Duodenal mucosa (tissue), 2 donors: ENCODE data around the gene VWA5B1.
A peak's percentile ranks its signal among the peaks of the same experiment; 100 is the strongest.

Experiments
- H3K27ac ChIP-seq: one replicate; pipeline ENCODE4 v1.7.0; 2013; ENCODE audit warnings: low read depth, low read length
- H3K27me3 ChIP-seq, 2 donors: one replicate each; pipeline ENCODE4 v1.7.0; 2013; ENCODE audit warnings: low read length in 2 of 2, control low read depth in 1 of 2; ENCODE audit not compliant: insufficient read depth in 2 of 2, control insufficient read depth in 1 of 2
- H3K36me3 ChIP-seq, 2 donors: one replicate each; pipeline ENCODE4 v1.7.0; 2013; ENCODE audit warnings: low read length in 2 of 2, control low read depth in 1 of 2; ENCODE audit not compliant: insufficient read depth in 2 of 2, control insufficient read depth in 1 of 2
- H3K4me1 ChIP-seq, 2 donors: one replicate each; pipeline ENCODE4 v1.7.0; 2013; ENCODE audit warnings: low read length in 2 of 2, control low read depth in 1 of 2; ENCODE audit not compliant: insufficient read depth in 2 of 2, control insufficient read depth in 1 of 2
- H3K4me3 ChIP-seq, 2 donors: one replicate each; pipeline ENCODE4 v1.7.0; 2013; ENCODE audit warnings: low read length in 2 of 2, low read depth in 1 of 2
- H3K9ac ChIP-seq, 2 donors: one replicate each; pipeline ENCODE4 v1.7.0; 2013; ENCODE audit warnings: low read length in 2 of 2, low read depth in 1 of 2
- H3K9me3 ChIP-seq, 2 donors: one replicate each; pipeline ENCODE4 v1.7.0; 2013; ENCODE audit warnings: low read length in 2 of 2, control low read depth in 1 of 2; ENCODE audit not compliant: control insufficient read depth in 1 of 2

The VWA5B1 gene, protein sequence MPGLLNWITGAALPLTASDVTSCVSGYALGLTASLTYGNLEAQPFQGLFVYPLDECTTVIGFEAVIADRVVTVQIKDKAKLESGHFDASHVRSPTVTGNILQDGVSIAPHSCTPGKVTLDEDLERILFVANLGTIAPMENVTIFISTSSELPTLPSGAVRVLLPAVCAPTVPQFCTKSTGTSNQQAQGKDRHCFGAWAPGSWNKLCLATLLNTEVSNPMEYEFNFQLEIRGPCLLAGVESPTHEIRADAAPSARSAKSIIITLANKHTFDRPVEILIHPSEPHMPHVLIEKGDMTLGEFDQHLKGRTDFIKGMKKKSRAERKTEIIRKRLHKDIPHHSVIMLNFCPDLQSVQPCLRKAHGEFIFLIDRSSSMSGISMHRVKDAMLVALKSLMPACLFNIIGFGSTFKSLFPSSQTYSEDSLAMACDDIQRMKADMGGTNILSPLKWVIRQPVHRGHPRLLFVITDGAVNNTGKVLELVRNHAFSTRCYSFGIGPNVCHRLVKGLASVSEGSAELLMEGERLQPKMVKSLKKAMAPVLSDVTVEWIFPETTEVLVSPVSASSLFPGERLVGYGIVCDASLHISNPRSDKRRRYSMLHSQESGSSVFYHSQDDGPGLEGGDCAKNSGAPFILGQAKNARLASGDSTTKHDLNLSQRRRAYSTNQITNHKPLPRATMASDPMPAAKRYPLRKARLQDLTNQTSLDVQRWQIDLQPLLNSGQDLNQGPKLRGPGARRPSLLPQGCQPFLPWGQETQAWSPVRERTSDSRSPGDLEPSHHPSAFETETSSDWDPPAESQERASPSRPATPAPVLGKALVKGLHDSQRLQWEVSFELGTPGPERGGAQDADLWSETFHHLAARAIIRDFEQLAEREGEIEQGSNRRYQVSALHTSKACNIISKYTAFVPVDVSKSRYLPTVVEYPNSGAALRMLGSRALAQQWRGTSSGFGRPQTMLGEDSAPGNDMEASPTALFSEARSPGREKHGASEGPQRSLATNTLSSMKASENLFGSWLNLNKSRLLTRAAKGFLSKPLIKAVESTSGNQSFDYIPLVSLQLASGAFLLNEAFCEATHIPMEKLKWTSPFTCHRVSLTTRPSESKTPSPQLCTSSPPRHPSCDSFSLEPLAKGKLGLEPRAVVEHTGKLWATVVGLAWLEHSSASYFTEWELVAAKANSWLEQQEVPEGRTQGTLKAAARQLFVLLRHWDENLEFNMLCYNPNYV

DNA sequence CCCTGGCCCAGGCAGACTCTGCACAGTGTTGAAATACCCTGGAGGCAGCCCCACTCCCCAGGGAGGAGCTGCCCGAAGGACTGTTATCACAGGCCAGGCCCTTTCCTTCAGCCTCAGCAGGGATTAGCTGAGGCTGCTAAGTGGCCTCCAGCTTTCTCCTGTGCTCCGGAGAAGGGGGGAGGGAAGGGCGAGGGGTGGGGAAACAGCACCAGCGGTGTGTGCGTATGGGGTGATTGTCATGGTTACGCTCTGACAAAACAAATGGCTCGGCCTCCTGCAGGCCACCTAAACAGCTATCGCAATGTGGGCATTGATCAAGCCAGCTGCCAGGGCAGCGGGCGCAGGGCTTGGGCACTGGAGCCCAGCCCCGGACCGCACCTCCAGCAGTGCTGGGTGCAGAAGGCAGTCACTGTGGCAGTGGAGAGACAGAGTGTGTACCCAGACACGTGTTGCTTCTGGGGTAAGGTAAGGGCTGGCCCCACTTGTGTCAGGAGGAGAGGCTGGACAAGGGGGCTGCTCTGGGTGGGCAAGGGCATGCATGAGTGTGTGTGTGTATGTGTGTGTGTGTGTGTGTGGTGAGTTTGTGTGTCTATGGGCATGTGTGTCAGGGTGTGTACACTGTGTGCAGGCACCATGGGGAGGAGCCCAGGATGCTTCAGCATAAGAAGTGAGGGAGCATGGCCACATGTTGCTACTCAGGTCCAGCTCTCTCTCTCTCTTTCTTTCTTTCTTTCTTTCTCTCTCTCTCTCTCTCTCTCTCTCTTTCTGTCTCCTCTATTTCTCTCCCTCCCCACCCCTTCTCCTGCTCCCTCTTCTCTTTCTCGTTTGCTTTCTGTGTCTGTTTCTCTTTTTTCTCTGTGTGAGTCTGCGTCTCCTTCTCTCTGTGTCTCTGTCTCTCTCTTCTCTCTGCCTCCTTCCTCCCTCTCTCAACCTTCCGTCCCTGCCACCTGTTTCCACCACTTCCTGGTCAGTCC is at the start of gene VWA5B1:
VWA5B1 (plus strand) TSS at position 252 of the 974 bp plus-strand sequence. CDS start 19,727 bp downstream, outside the sequence.
- Histone ChIP-seq H3K9ac (no peak within 1 kb of the TSS), H3K9me3 (no peaks in the 10 kb centered on the region), H3K4me3 (peak within 1 kb of the TSS in 1 of 2 donors; percentile 16), H3K27ac (no peak within 1 kb of the TSS), H3K27me3 (peaks cover 38 to 42% of the 10 kb centered on the region in 2 donors), H3K36me3 (no peaks in the 10 kb centered on the region), H3K4me1 (peaks cover 0 to 2% of the 10 kb centered on the region in 2 donors)

GRCh38 chr1:20242890-20243479 is 47.7 kb upstream of the VWA5B1 start:
- Histone ChIP-seq H3K36me3 (no peaks in the 10 kb centered on the region), H3K27ac (no peak overlapping the region), H3K9ac (no peak overlapping the region), H3K27me3 (peaks cover 3 to 5% of the 10 kb centered on the region in 2 donors), H3K9me3 (no peaks in the 10 kb centered on the region), H3K4me1 (no peaks in the 10 kb centered on the region), H3K4me3 (no peak overlapping the region)

GRCh38 chr1:20248971-20249612 is 41.6 kb upstream of the VWA5B1 start:
- H3K27me3 ChIP-seq: no peaks in the 10 kb centered on the region
- H3K4me1 ChIP-seq: peaks cover 17% of the 10 kb centered on the region in 2 donors
- H3K9ac ChIP-seq: no peak overlapping the region
- H3K4me3 ChIP-seq: no peak overlapping the region
- no peak overlapping the region for H3K27ac ChIP-seq
- no peaks in the 10 kb centered on the region for H3K36me3 ChIP-seq
- H3K9me3 ChIP-seq: no peaks in the 10 kb centered on the region

DNA sequence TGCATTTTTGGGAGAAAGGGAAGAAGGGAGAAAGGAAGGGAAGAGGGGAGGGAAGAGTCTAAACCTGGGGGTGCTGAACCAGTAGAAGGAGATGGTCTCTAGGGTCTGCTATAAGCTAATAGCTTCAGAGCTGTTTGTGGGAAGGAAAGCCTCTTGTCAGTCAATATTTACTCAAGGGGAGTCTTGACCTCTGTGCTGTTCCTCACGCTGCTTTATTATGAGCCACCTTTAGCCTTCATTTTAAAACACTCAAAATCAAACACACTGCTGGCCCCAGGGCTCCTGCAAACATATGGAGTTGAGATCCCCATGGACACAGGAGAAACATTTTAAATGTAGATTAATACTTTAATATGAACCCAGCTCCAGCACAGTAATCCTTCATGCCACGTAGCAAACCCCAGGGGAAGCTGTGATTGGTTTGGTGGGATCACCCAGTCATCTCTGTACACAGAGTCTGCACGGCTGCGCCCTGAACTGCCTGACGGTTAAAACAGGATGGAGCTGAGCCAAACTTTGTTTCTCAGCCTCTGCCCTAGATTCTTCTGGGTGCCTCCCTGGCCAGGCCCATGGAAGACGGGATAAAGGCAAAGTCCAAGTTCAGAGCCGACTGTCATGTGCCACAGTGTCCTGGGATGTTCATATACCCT is 40.2 kb upstream of the VWA5B1 start:
- H3K36me3 ChIP-seq: no peaks in the 10 kb centered on the region
- H3K4me3 ChIP-seq: peak overlapping the region in 1 of 2 donors; percentile 11
- no peaks in the 10 kb centered on the region for H3K27me3 ChIP-seq
- peaks cover 20% of the 10 kb centered on the region in 2 donors for H3K4me1 ChIP-seq
- H3K9ac ChIP-seq: no peak overlapping the region
- no peaks in the 10 kb centered on the region for H3K9me3 ChIP-seq
- H3K27ac ChIP-seq: peak overlapping the region; percentile 51

GRCh38 chr1:20252587-20252986 is 38.1 kb upstream of the VWA5B1 start:
- Histone ChIP-seq H3K4me1 (peaks cover 28 to 29% of the 10 kb centered on the region in 2 donors), H3K9ac (no peak overlapping the region), H3K36me3 (no peaks in the 10 kb centered on the region), H3K4me3 (no peak overlapping the region), H3K27ac (no peak overlapping the region), H3K9me3 (no peaks in the 10 kb centered on the region), H3K27me3 (peaks cover 0 to 4% of the 10 kb centered on the region in 2 donors)

GRCh38 chr1:20255666-20256065 is 35.0 kb upstream of the VWA5B1 start:
- H3K27me3 ChIP-seq: peaks cover 0 to 4% of the 10 kb centered on the region in 2 donors
- H3K9ac ChIP-seq: no peak overlapping the region
- H3K27ac ChIP-seq: no peak overlapping the region
- no peaks in the 10 kb centered on the region for H3K36me3 ChIP-seq
- peak overlapping the region in 1 of 2 donors; percentile 43 for H3K4me3 ChIP-seq
- H3K4me1 ChIP-seq: peaks cover 11 to 16% of the 10 kb centered on the region in 2 donors
- no peaks in the 10 kb centered on the region for H3K9me3 ChIP-seq

DNA sequence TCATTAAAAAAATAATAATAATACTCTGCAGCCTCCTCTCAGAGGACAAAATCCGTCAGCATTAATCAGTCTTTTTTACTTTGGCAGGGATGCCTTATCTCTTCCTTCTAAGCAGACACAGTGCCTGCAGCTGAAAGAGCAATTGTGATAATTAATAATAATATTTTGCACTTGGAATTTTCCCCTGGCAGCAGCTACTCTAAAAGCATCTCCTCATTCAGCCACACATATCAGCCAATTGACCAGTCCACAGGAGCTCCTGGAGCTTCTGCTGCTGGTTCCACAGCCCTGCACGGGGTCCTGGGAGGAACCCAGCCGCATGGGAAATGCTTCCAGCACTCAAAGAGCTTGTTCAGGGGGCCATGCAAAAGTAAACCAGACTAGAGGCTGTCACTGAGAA is 31.0 kb upstream of the VWA5B1 start:
- no peak overlapping the region for H3K9ac ChIP-seq
- H3K4me1 ChIP-seq: peaks cover 11% of the 10 kb centered on the region in 2 donors
- no peak overlapping the region for H3K27ac ChIP-seq
- no peaks in the 10 kb centered on the region for H3K9me3 ChIP-seq
- peaks cover 0 to 7% of the 10 kb centered on the region in 2 donors for H3K27me3 ChIP-seq
- no peak overlapping the region for H3K4me3 ChIP-seq
- H3K36me3 ChIP-seq: no peaks in the 10 kb centered on the region

DNA sequence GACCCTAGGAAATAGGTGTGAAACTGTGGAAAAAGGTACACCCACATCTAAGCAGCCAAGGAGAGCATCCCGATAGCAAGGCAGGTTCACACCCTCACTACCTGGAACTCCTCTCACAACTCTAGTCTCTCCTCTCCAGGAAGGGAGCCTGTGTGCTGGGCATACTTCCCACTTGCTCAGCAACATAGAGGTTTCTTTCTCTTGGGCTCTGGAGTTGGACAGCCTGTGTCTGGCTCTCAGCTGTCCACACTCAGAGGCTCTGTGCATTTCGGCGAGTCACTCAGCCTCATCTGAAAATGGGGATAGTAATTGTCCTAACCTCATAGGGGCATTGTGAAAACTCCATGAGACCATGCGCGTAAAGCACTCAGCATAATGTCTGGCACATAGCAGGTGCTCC is 29.6 kb upstream of the VWA5B1 start:
- peaks cover 2% of the 10 kb centered on the region in 2 donors for H3K4me1 ChIP-seq
- no peak overlapping the region for H3K4me3 ChIP-seq
- H3K9ac ChIP-seq: no peak overlapping the region
- no peaks in the 10 kb centered on the region for H3K36me3 ChIP-seq
- H3K27me3 ChIP-seq: peaks cover 0 to 4% of the 10 kb centered on the region in 2 donors
- H3K9me3 ChIP-seq: no peaks in the 10 kb centered on the region
- H3K27ac ChIP-seq: no peak overlapping the region
